Measurements from ENCODE around the gene PPHLN1. TPM values are rescaled to one million over a fixed set of nuclear protein-coding genes. Genes with fewer than 3 reads are reported as not detected.

The PPHLN1 gene
- total and polyA plus RNA-seq, 2 of the 8 experiments (the other 6 are each of a cell fraction or from before 2014, with no cell fraction given): 34.3 to 71.6 TPM

DNA sequence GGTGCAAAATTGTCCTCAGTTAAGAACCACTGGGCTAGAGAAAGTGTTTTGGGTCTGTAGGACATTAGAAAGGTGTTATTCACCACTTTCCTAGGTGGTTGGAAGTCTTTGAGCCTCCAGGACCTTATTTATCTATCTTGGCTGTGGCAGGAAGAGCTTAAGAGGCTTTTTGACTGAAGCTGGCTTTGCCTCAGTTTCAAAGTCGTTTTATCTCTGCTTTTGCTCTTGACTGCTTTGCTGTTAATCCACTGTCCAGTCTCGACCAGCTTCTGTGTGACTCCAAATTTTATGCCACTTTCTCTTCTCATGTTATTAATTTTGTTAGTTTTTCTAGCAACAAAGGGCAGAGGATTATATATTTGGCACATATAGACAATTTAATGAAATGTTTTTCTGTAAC, 60.3 kb downstream of the PPHLN1 start:
- no peak overlapping the region for H2BK5ac ChIP-seq (ENCODE audit: low read depth, low read length)
- H4K5ac ChIP-seq (ENCODE audit: insufficient read length, low read depth, low read length): no peak overlapping the region
- H3K14ac ChIP-seq (ENCODE audit: insufficient read length): no peak overlapping the region
- no peak for TF ChIP-seq POLR2AphosphoS5 (IDR thresholded peaks at IDR 0.05; ENCODE audit: low read depth, low read length)
- TF ChIP-seq NRF1 (IDR thresholded peaks at IDR 0.05; ENCODE audit: low read depth, low read length): no peak
- no peak for TF ChIP-seq KDM4A (IDR thresholded peaks at IDR 0.05; ENCODE audit: low read depth, low read length, severe bottlenecking)
- TF ChIP-seq EP300 (IDR thresholded peaks at IDR 0.05; ENCODE audit: borderline replicate concordance in 1 of 2, low read depth in 2 of 2, low read length in 2 of 2): no peak
- TF ChIP-seq JUN (IDR thresholded peaks at IDR 0.05; ENCODE audit: low read depth, low read length): no peak
- no peak for TF ChIP-seq HDAC2 (IDR thresholded peaks at IDR 0.05; ENCODE audit: borderline replicate concordance in 1 of 2, low read depth in 2 of 2, low read length in 2 of 2)
- no peak for TF ChIP-seq RNF2 (IDR thresholded peaks at IDR 0.05; ENCODE audit: borderline replicate concordance, low read depth, low read length, missing control alignments, poor library complexity, severe bottlenecking)
- no peak for TF ChIP-seq POLR2A (IDR thresholded peaks at IDR 0.05; ENCODE audit: control extremely low read depth in 1 of 2, low read depth in 2 of 2, low read length in 2 of 2)
- TF ChIP-seq TCF12 (IDR thresholded peaks at IDR 0.05; ENCODE audit: low read depth, low read length): no peak
- no peak for TF ChIP-seq RAD21 (IDR thresholded peaks at IDR 0.05 in 1 of 2, conservative IDR thresholded peaks at IDR 0.05 in 1 of 2; ENCODE audit: low read depth in 2 of 2, low read length in 2 of 2)
- no peak overlapping the region for H3K9ac ChIP-seq (replicated peaks in 1 of 4; ENCODE audit: extremely low read depth in 1 of 4, low read depth in 3 of 4, low read length in 3 of 4)
- DNase-seq (ENCODE audit: low read depth in 1 of 2, low spot score in 2 of 2) (no peak), FAIRE-seq (no peak)
- H3K4ac ChIP-seq (replicated peaks; ENCODE audit: insufficient read length, low read depth, low read length): no peak overlapping the region
- H3K4me2 ChIP-seq (ENCODE audit: insufficient read depth in 1 of 2, low read depth in 2 of 2, low read length in 2 of 2): no peak overlapping the region
- H3K27me3 ChIP-seq (replicated peaks in 1 of 4; ENCODE audit: control insufficient read depth in 3 of 4, extremely low read depth in 1 of 4, insufficient read depth in 3 of 4, low read length in 3 of 4): no peaks in the 10 kb centered on the region
- ChIA-PET POLR2A (ENCODE audit: partially characterized antibody) (no interaction called here), CTCF (ENCODE audit: partially characterized antibody) (interaction anchor here (2.9 kb wide), 1 partner anchor 14 kb away, joined by 19 read pairs; no protein-coding TSS in a partner anchor)
- no peak overlapping the region for H3K23ac ChIP-seq (ENCODE audit: insufficient read length)
- H4K91ac ChIP-seq (replicated peaks; ENCODE audit: insufficient read length, low read length): no peak overlapping the region
- no peak overlapping the region for H3K56ac ChIP-seq (replicated peaks; ENCODE audit: insufficient read length, low read depth, low read length)
- no peak overlapping the region for H2AK5ac ChIP-seq (ENCODE audit: low read depth, low read length)
- H3K4me1 ChIP-seq (replicated peaks in 1 of 4; ENCODE audit: control insufficient read depth in 3 of 4, insufficient read depth in 4 of 4, low read length in 3 of 4): no peaks in the 10 kb centered on the region; a peak in 2 of 7 replicates
- no peak overlapping the region for H2AFZ ChIP-seq (ENCODE audit: low read length)
- H2BK15ac ChIP-seq (ENCODE audit: low read length): no peak overlapping the region
- H3K79me2 ChIP-seq (ENCODE audit: control insufficient read depth in 1 of 2, insufficient read depth in 2 of 2, low read length in 2 of 2): no peaks in the 10 kb centered on the region
- H3K23me2 ChIP-seq (ENCODE audit: low read depth, low read length): no peaks in the 10 kb centered on the region
- no peak overlapping the region for H4K8ac ChIP-seq (ENCODE audit: extremely low read depth, insufficient read depth, low read length)
- no peak overlapping the region for H3K18ac ChIP-seq (ENCODE audit: extremely low read depth, low read length)
- WGBS, 2 experiments (ENCODE audit: extremely low coverage in 1 of 2, insufficient coverage in 1 of 2, insufficient read length in 1 of 2, insufficient replicate concordance in 2 of 2, low coverage in 1 of 2, low lambda C conversion rate in 2 of 2, missing lambda C conversion rate in 1 of 2): 88% methylated on average over 2 of the region's 2 CpGs; no CpG with 5 or more reads in 1 of the 2 experiments
- no peak overlapping the region for H2BK20ac ChIP-seq (ENCODE audit: low read length)
- no peak overlapping the region for H2BK12ac ChIP-seq (ENCODE audit: low read depth, low read length)
- 0 out of 2 replicates have a peak, but pooled peaks cover 2% of the 10 kb centered on the region for H3K79me1 ChIP-seq (ENCODE audit: low read depth, low read length)
- H2BK120ac ChIP-seq (replicated peaks; ENCODE audit: low read depth, low read length): no peak overlapping the region
- H3K27ac ChIP-seq (ENCODE audit: low read depth, low read length): no peak overlapping the region
- peaks cover 0 to 2% of the 10 kb centered on the region in 2 experiments for H4K20me1 ChIP-seq (replicated peaks in 1 of 2; ENCODE audit: control insufficient read depth in 1 of 2, insufficient read depth in 2 of 2, low read length in 2 of 2)
- no peak overlapping the region for H3K4me3 ChIP-seq (ENCODE audit: extremely low read depth in 1 of 4, insufficient read depth in 2 of 4, low read depth in 3 of 4, low read length in 4 of 4)
- H3K36me3 ChIP-seq (ENCODE audit: control insufficient read depth in 2 of 4, insufficient read depth in 4 of 4, low read length in 3 of 4): peaks cover 0 to 8% (median 2%) of the 10 kb centered on the region in 4 experiments; a peak in 6 of 8 replicates
- no peaks in the 10 kb centered on the region for H3K9me3 ChIP-seq (ENCODE audit: insufficient read depth in 2 of 2, low read depth in 1 of 2, low read length in 1 of 2)

Data from H1 (cell line).